PC-3 (cell line): ENCODE results near the gene MRC2. TPM values are rescaled to one million over a fixed set of nuclear protein-coding genes. Genes with fewer than 3 reads are reported as not detected.

Experiments used
- ATAC-seq: fragments of 200-7000 bp; cut with Tn5 transposase; 2 replicates; pipeline ENCODE4 v1.9.1; 2020; ENCODE audit warnings: mild to moderate bottlenecking, moderate library complexity
- BruUV-seq: library from RNA; stranded (reverse); fragments of 400-500 nt; replicated peaks from 2 replicates; lab custom pipeline; 2021; lab: Mats Ljungman, UMichigan
- CTCF ChIA-PET: fragments of 300-600 bp; sonication (Branson Sonifier 250); formaldehyde crosslinking; loops from one replicate; lab custom pipeline; 2022; ENCODE audit warnings: antibody characterized with exemption; lab: Charles Lee
- POLR2A ChIA-PET: fragments of 300-600 bp; sonication (Branson Sonifier 250); formaldehyde crosslinking; loops from one replicate; lab custom pipeline; 2022; ENCODE audit warnings: antibody characterized with exemption; ENCODE audit not compliant: unreplicated experiment; lab: Charles Lee
- DNase-seq: peaks from one replicate; pipeline ENCODE4 v3.0.0-alpha.2; 2015
- H2AFZ ChIP-seq: fragments of 300-600 bp; sonication (generic); 2 replicates; pipeline ENCODE4 v1.6.0; 2016; ENCODE audit warnings: antibody characterized with exemption, low read length
- H3F3A ChIP-seq: fragments of 300-600 bp; sonication (generic); one replicate; pipeline ENCODE4 v1.6.0; 2017; ENCODE audit warnings: antibody characterized with exemption, low read length, control low read depth, mild to moderate bottlenecking; ENCODE audit not compliant: unreplicated experiment
- H3K27ac ChIP-seq: fragments of 300-600 bp; sonication (generic); 2 replicates; pipeline ENCODE4 v1.5.1; 2016; ENCODE audit warnings: mild to moderate bottlenecking, low read length
- H3K27me3 ChIP-seq: fragments of 300-600 bp; sonication (generic); 2 replicates; pipeline ENCODE4 v1.6.1; 2016; ENCODE audit warnings: low read length, mixed read lengths
- H3K36me3 ChIP-seq: fragments of 300-600 bp; sonication (generic); 2 replicates; pipeline ENCODE4 v1.6.1; 2016; ENCODE audit warnings: low read depth, mixed run types, low read length, mixed read lengths
- H3K4me1 ChIP-seq: fragments of 300-600 bp; sonication (generic); 2 replicates; pipeline ENCODE4 v1.5.1; 2016; ENCODE audit warnings: low read length; ENCODE audit not compliant: insufficient read depth
- H3K4me2 ChIP-seq: fragments of 300-600 bp; sonication (generic); 2 replicates; pipeline ENCODE4 v1.6.0; 2016; ENCODE audit warnings: low read length
- H3K4me3 ChIP-seq: fragments of 300-600 bp; sonication (generic); 2 replicates; pipeline ENCODE4 v1.5.1; 2016; ENCODE audit warnings: mild to moderate bottlenecking, low read length, mixed read lengths
- H3K79me2 ChIP-seq: fragments of 300-600 bp; sonication (generic); 2 replicates; pipeline ENCODE4 v1.6.1; 2017; ENCODE audit warnings: low read length, mixed read lengths
- H3K9ac ChIP-seq: fragments of 300-600 bp; sonication (generic); 2 replicates; pipeline ENCODE4 v1.6.0; 2016; ENCODE audit warnings: mild to moderate bottlenecking, low read length
- H3K9me2 ChIP-seq: fragments of 300-600 bp; sonication (generic); replicated peaks from 2 replicates; pipeline ENCODE4 v1.6.1; 2016; ENCODE audit warnings: mixed run types, low read length, mixed read lengths
- H3K9me3 ChIP-seq: fragments of 300-600 bp; sonication (generic); 2 replicates; pipeline ENCODE4 v1.6.1; 2016; ENCODE audit warnings: low read length, mixed read lengths
- H4K20me1 ChIP-seq: fragments of 300-600 bp; sonication (generic); 2 replicates; pipeline ENCODE4 v1.6.1; 2016; ENCODE audit warnings: low read length, mixed read lengths
- CTCF ChIP-seq: fragments of 300-600 bp; sonication (generic); conservative IDR thresholded peaks from 2 replicates; pipeline ENCODE4 v1.5.1; 2017; ENCODE audit warnings: antibody characterized with exemption, low read depth, mild to moderate bottlenecking, low read length
- EZH2 ChIP-seq: fragments of 300-600 bp; sonication (generic); IDR thresholded peaks from one replicate; pipeline ENCODE4 v1.6.1; 2017; ENCODE audit warnings: antibody characterized with exemption, mild to moderate bottlenecking, low read length; ENCODE audit not compliant: unreplicated experiment
- EZH2phosphoT487 ChIP-seq: fragments of 300-600 bp; sonication (generic); IDR thresholded peaks from 2 replicates; pipeline ENCODE4 v1.6.1; 2018; ENCODE audit warnings: mild to moderate bottlenecking, antibody characterized with exemption, low read length, borderline replicate concordance
- intact Hi-C: fragments of 100-400 bp; cut with micrococcal nuclease; formaldehyde crosslinking; loops from 2 replicates; pipeline ENCODE4 v1.9.0; 2023
- total RNA-seq: library from RNA; depleted of rRNA; stranded (reverse); fragments of >200 nt; gene quantifications from 2 replicates; pipeline ENCODE4 v1.2.3, GENCODE V29; 2014

The MRC2 gene
- total RNA-seq, 1 experiment from 2014 or later = 13.5 TPM

- Histone ChIP-seq H3K9me3 (0 out of 2 replicates have a peak, but pooled peaks cover under 1% of the 10 kb centered on the region), H3K36me3 (no peaks in the 10 kb centered on the region), H2AFZ (peak overlapping the region; percentile 69), H3K4me3 (peak overlapping the region; percentile 73), H3K79me2 (no peaks in the 10 kb centered on the region), H3K4me1 (peaks cover 29% of the 10 kb centered on the region), H3K9ac (peak overlapping the region; percentile 96), H3F3A (no peaks in the 10 kb centered on the region), H3K9me2 (no peaks in the 10 kb centered on the region), H3K27ac (peak overlapping the region; percentile 84), H4K20me1 (no peaks in the 10 kb centered on the region), H3K27me3 (no peaks in the 10 kb centered on the region), H3K4me2 (peak overlapping the region; percentile 83)
- peak; percentile 97 for DNase-seq
- POLR2A ChIA-PET = no interaction called here
- CTCF ChIA-PET = interaction anchor here (0.5 to 1.0 kb wide), 5 partner anchors 35 to 703 kb away, joined by 3 to 6 read pairs (median 4); no protein-coding TSS in a partner anchor
- peak; percentile 81 for ATAC-seq
- TF ChIP-seq CTCF = no peak
- intact Hi-C loops = loop anchor here (1.0 to 2.0 kb wide), 4 partner anchors 185 to 703 kb away; no protein-coding TSS in a partner anchor
- BruUV-seq = no TSS peak
Observed at GRCh38 chr17:62703261-62703775, 75.8 kb downstream of the MRC2 start.

- peak overlapping the region; percentile 96 for H3K9ac ChIP-seq
- no peaks in the 10 kb centered on the region for H3F3A ChIP-seq
- H3K4me1 ChIP-seq = peaks cover 29% of the 10 kb centered on the region
- ChIA-PET CTCF (interaction anchor here (0.5 to 1.0 kb wide), 3 partner anchors 35 to 267 kb away, joined by 4 to 6 read pairs (median 5); no protein-coding TSS in a partner anchor), POLR2A (no interaction called here)
- H3K79me2 ChIP-seq = no peaks in the 10 kb centered on the region
- H3K27ac ChIP-seq = peak overlapping the region; percentile 84
- intact Hi-C loops = loop anchor here (1.0 to 2.0 kb wide), 7 partner anchors 75 to 702 kb away; no protein-coding TSS in a partner anchor
- TF ChIP-seq EZH2 (no peak), CTCF (peak; percentile 82)
- H2AFZ ChIP-seq = peak overlapping the region; percentile 78
- DNase-seq (peak; percentile 90), ATAC-seq (peak; percentile 78)
- 0 out of 2 replicates have a peak, but pooled peaks cover 3% of the 10 kb centered on the region for H3K9me3 ChIP-seq
- peak overlapping the region; percentile 73 for H3K4me3 ChIP-seq
- no TSS peak for BruUV-seq
- no peaks in the 10 kb centered on the region for H4K20me1 ChIP-seq
- no peaks in the 10 kb centered on the region for H3K27me3 ChIP-seq
- H3K36me3 ChIP-seq = no peaks in the 10 kb centered on the region
- H3K4me2 ChIP-seq = peak overlapping the region; percentile 83
- H3K9me2 ChIP-seq = no peaks in the 10 kb centered on the region
Observed at GRCh38 chr17:62703776-62704380, 76.4 kb downstream of the MRC2 start.

DNA sequence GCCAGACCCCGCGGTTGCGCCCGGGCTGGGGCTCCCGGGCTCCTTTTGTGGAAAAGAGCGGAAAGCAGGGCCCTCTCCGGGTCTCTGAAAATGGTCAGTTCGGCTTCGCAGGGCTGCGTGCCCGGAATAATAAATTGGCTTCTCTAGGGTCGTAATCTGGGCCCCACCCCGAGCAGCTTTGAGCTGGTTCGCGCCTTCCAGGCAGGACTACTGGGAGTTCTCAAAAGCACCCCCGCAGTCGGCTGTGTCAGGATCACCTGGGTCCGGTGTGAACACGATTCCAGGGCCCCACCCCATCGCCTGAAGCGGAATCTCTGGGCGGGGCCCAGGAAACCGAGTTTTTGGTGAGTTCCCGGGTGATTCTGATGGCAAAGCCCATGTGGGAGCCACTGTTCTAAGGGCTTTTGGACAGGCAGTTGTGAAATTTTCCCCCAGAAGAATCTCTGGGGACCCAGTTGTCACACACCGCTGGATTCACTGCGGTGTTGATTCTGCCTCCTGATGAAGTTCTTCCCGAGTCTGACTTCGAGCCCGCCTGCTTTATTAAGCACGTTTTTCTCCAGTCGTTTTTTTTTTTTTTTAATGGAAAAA lies 77.0 kb downstream of the MRC2 start:
- BruUV-seq = no TSS peak
- H3K9me3 ChIP-seq = 0 out of 2 replicates have a peak, but pooled peaks cover 3% of the 10 kb centered on the region
- peak overlapping the region; percentile 96 for H3K9ac ChIP-seq
- ChIA-PET CTCF (no interaction called here), POLR2A (no interaction called here)
- H3K4me1 ChIP-seq = peaks cover 29% of the 10 kb centered on the region
- H4K20me1 ChIP-seq = no peaks in the 10 kb centered on the region
- no peaks in the 10 kb centered on the region for H3F3A ChIP-seq
- ATAC-seq = peak; percentile 39
- intact Hi-C loops = loop anchor here (1.0 to 2.0 kb wide), 3 partner anchors 74 to 116 kb away; no protein-coding TSS in a partner anchor
- no peaks in the 10 kb centered on the region for H3K9me2 ChIP-seq
- H3K27me3 ChIP-seq = no peaks in the 10 kb centered on the region
- no peaks in the 10 kb centered on the region for H3K36me3 ChIP-seq
- H3K4me3 ChIP-seq = peak overlapping the region; percentile 73
- DNase-seq = peak; percentile 93
- TF ChIP-seq CTCF (no peak), EZH2phosphoT487 (no peak), EZH2 (no peak)
- peak overlapping the region; percentile 78 for H2AFZ ChIP-seq
- no peaks in the 10 kb centered on the region for H3K79me2 ChIP-seq
- H3K4me2 ChIP-seq = peak overlapping the region; percentile 83
- peak overlapping the region; percentile 84 for H3K27ac ChIP-seq
